Stimulated activated CD4-positive, alpha-beta T cell treated with anti-CD3 and anti-CD28 coated beads, TNF-alpha, amount 100 ng/mL, for 1 hour (primary cell): ENCODE results near the gene BRCA1.
"Not testable (repeated sequence)": the region's sequence is repeated elsewhere in the genome, so short reads cannot be mapped to it uniquely, and the experiment has no call there.

Experiments
- DNase-seq, 3 donors: peaks; one replicate each; pipeline ENCODE4 v3.0.0-alpha.2; 2020; ENCODE audit warnings: low read depth in 3 of 3, low spot score in 1 of 3

BRCA1 gene

DNA sequence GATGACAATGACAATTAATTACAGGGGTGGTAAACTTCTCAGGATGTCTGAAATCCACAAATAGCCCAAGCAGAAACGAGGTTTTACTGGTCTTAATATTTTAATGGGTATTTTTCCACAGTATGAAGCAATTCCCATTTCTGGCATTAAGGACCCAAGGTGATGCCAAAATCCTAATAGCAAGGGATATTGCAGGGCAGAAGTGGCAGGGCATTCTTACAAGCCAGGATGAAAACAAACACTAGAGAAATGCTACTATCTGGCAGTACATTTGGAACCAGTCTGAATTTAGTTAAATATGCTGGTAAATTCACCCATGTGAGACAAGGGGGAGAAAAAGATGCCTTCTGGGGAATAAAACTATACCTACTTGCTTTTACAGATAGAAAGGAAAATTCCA lies 54.9 kb downstream of the BRCA1 start:
- no peak for DNase-seq

DNA sequence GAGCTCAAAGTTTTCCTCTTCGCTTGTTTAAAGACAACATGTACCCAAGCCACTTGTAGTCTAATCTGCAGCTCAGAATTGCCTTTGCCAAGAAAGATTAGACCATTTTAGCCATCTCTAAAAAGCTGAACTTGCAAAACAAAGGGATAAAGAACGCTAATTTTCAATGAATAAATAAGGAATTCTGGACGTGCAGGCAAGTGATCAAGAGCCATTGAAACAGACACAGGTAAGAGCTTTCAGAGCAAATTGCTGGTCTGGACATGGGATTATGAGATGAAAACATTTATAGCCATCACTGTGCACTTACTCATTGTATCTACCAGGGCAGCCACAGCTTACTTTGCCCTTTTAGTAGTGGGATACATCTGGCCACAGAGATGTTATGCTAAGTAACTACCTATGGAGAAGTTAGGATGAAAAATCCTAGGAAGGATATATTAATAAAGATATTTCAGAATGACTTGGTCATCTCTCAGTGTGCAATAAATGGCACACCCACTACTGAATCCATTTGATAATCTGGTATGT lies 55.7 kb downstream of the BRCA1 start:
- DNase-seq, result no peak

DNA sequence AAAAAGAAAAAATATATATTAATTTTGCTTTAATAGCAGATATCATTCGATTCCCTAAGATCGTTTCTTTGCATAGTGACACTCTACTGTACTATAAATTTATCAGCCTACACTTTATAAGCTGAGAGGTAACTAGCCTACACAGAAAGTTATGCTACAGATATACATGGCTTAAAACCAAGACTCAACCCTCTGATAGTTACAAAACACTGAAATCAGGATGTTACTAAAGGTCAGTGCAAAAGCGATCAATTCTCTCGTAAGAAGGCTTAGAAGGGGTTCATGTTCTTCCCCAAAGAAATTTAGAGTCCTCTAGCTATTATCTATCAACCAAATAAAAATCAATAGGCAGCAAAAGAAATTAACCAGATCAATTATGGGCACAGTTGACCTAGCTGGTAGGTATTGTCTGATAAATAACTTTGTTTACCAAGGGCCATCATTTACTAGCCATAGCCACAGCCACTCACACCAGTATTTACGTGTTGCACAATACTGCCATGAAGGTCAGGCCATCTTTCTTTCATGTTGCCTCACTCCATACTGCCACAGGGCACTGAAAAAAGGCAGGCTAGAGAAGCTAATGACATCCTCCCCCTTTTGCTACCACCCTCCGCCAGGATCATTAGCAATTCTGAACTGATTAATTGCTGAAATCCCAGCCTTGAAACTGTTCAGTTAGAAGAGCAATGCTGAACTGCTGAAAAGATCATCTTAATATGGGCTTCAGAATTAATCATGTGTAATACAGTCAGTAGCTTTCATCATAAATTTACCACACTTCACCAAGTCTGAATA lies 56.4 kb downstream of the BRCA1 start:
- DNase-seq, result no peak

DNA sequence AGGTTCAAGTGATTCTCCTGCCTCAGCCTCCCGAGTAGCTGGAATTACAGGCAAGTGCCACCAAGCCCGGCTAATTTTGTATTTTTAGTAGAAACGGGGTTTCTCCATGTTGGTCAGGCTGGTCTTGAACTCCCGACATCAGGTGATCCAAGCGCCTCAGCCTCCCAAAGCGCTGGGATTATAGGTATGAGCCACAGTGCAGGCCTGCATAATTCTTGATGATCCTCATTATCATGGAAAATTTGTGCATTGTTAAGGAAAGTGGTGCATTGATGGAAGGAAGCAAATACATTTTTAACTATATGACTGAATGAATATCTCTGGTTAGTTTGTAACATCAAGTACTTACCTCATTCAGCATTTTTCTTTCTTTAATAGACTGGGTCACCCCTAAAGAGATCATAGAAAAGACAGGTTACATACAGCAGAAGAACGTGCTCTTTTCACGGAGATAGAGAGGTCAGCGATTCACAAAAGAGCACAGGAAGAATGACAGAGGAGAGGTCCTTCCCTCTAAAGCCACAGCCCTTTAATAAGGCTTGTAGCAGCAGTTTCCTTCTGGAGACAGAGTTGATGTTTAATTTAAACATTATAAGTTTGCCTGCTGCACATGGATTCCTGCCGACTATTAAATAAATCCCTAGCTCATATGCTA lies 62.1 kb downstream of the BRCA1 start:
- no peak for DNase-seq

DNA sequence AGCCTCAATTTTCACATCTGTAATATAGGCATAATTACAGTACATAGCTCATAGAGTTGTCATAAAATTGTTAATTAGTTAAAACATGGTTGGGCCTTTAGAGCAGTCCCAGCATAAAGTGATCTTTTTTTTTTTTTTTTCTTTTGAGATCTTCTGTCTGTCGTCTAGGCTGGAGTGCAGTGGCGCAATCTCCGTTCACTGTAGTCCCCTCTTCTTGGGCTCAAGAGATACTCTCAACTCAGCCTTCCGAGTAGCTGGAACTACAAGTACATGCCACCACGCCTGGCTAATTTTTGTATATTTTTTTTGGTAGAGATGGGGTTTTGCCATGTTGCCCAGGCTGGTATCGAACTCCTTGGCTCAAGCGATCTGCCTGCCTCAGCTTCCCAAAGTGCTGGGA lies 69.1 kb downstream of the BRCA1 start:
- no peak for DNase-seq

DNA sequence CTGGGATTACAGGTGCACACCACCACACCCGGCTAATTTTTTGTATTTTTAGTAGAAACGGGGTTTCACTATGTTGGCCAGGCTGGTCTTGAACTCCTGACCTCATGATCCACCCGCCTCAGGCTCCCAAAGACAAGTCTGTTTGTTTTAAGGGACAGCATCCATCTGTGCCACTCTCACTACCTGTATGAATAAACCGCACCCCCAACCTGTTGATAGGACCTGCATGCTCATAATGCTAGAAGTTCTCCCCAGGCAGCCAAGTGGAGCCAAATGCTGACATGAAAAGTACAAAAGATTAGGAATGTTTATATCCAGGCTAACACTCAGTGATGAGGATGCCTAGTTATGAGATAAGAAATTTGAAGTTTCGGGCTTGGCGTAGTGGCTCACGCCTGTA lies 72.2 kb downstream of the BRCA1 start:
- not testable (repeated sequence) for DNase-seq

DNA sequence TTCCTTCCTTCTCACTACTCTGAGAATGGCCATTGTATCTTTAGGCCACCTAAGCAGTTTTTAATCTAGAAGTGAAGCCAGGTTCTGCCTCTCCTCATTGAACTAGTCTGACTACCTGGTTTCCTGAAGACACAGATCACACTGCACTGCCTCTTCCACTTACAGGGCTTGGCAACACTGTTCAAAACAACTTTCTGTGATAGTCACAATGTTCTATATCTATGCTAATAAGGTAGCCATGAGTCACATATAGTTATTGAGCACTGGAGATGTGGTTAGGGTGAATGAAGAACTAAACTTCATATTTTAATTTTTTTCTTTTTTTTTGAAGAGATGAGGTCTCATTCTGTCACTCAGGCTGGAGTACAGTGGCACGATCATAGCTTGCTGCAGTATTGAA lies 73.2 kb downstream of the BRCA1 start:
- DNase-seq, result no peak

DNA sequence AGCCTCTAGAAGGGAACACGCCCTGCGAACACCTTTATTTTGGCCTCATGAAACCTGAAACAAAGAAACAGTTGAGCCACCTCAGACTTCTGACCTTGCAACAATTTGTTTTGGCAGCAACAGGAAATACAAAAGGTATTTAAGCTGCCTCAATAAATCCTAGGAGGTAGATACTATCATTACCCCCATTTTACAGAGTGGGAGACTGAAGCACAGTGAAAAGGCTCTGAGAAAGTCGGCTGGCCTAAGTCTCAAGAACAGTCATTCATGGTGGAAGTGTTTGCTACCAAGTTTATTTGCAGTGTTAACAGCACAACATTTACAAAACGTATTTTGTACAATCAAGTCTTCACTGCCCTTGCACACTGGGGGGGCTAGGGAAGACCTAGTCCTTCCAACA lies 81.1 kb downstream of the BRCA1 start:
- DNase-seq, result no peak

DNA sequence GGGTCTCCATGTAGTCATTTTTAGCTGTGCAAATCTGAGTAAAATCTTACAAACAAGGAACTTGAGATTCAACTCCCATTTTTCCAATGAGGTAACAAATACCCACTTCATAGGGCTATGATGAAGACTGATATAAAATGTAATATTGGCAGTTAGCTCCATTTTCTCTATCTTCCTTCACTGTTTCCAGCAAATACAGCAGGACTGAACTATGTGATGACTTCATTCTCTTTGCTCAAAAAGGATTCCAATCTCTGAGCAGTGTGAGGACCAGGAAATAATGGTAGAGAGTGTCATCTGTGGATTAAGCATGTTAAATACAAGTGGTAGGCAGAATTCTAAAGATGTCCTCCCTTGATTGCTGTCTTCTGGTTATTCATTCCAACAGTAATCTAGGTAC lies 81.9 kb downstream of the BRCA1 start:
- no peak for DNase-seq

DNA sequence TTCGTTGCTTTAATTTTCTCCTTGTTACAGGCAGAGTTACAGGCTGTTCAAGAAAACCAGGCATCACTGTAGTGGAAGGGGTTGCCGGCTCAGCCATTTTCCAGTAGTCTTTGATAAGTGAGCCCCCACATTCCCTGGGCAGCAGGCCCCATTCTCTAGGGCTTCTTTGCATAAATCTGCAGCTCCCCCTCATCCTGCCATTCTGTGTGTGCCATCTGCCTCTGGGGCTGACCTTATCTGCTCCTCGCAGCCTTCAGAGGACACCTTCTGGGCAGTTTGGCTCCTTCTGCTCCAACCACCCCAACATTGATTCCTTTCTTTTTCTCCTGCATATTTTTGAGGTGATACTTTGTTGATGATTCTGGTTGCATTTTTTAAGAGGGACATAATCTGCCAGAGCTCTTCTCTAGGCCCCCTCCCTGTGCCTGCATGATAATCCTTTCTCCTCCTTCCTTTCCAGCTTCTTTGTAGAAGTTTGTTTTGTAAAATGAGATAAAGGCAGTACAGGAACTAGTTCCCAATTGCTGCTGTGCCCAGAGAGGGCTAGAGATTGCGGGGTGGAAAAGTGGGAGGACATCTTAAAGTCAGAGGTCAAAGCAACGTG lies 83.0 kb downstream of the BRCA1 start:
- DNase-seq, result no peak

DNA sequence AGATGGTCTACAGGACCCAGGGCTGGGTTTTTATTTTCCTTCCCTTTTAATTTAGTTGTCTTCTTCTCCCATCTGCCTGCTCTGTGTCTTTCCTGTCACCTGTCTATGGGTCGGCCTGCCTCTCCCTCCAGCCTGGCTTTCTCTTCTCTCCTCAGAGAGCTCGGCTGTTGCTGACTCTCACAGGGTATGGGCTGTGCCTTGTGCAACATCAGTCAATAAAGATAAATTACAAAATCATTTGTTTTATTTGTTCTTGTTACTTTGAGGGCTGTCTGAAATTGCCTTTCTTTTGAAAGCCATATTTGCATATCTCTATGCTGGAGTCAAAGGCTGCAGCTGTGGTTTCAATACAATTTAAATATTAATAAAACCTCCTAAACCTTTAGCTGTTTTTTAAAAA lies 84.5 kb downstream of the BRCA1 start:
- DNase-seq, result no peak

DNA sequence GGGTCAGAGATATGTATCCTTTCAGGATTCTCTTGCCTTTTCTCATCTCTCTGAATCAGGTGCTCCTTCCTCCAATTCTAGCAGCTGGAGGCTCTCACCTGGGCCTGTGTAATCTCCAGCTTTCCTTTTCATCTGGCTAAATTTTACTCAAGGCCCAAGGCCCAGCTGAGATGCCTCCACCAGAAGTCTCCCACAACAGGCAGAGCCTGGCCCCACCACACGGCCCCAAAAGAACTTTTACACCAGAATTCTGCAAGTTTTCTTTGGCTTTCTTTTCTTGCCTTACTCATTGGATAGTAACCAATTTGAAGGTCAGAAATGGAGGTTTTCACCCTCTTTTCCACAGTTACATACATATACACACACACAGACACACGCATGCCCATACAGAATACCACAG lies 85.5 kb downstream of the BRCA1 start:
- DNase-seq, result no peak

DNA sequence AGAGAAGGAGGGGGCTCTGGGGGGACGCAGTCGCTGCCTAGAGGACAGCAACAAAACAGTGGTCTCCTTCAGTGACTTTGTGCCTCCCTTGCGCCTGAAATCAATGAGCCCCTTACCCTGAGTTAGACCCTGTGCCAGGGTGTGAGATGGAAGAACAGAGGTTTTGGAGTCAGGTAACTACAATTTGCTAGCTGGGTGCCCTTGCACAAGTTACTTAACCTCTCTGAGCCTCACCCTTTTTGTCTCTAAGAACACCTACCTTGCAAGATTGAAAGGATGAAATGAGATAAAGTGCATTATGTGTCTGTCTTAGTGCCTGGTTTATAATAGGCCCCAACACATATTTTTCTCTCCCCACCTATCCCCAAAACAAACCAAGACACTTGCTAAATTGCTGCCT lies 90.3 kb downstream of the BRCA1 start:
- no peak for DNase-seq

DNA sequence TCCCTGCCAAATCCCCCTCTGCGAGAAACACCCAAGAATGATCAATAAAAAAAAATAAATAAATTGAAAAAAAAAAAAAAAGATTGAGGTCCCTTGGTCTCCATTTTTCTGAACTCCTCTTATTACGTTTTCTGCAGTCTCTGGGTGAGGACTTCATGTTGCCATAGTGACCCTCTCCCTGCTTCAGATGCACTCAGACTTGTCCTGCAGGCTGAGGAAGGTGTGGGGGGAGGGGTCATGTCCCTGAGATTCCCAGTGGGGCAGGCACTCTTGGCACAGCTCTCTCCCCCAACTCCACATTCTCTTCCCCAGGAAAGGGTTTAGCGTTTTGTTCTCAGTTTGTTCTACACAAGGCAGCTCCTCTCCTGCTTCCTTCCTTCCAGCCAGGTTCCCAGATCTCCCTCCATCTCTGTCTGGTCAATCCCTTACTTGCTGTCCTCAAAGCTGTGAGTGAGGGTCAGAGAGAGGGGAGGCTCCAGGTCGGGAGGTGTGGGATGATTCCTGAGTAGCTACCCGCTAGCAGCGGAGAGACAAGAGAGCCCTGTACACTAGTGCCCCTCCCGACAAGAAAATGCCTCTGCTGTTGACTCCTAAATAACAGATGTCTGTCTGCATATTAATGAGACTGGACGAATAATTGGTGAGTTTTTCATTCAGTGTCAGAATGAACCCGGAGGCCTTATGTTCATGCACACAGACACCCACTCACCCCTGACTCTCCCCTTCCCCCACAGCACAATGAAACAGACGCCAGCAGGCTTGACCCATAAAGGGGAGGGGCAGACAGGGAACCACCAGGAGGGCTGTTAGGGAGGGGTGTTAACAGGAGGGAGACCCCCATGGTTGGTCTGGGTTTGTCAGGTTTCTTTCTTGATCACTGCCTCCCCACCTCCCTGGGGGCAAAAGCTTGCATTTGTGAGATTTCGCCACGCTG lies 90.9 kb downstream of the BRCA1 start:
- no peak for DNase-seq

DNA sequence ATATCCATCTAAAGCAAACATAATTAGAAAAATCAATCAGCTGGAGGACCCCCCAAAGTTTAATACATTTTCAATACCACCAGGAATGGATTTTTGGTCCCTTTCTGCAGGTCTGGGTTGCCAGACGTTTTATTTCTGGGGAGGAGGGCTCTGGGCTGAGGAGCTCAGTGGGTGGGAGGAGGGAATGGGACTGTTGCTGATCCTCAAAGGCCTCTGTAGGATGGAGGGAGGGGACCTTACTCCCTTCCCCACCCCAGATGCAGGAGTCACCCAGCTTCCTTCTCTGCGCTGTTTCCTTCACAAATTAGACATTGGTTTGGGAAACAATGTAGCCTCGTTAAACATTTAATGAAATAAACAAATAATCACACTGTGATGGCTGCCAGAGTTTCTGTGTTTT lies 93.5 kb downstream of the BRCA1 start:
- no peak for DNase-seq

DNA sequence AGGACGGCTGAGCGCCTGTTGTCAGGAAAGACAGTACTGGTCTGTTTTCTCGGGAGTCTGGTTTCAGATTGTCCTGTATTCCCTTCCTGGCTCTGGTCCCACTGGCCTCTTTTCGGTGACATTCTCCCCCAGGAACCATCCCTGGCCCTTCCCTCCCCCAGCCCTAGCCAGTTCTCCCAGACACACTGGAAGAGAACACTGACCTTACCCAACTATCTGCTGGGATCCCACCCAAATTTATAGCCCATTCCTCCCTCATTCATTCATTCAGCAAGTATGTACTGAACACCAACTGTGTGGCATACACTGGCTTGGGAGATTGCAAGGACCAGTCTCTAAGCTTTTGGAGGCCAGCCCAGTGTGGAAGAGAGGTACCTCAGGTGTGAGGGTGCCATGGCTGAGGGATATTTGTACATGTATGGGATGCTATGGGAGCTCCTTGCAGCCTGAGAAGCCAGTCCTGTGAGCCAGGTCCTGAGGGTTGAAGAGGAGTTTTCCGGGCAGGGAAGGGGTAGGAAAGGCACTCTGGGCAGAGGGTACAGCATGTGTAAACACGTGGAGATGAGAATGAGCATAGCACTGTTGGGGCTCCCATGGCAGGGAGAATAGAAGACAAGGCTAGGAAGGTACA lies 94.9 kb downstream of the BRCA1 start:
- no peak for DNase-seq

DNA sequence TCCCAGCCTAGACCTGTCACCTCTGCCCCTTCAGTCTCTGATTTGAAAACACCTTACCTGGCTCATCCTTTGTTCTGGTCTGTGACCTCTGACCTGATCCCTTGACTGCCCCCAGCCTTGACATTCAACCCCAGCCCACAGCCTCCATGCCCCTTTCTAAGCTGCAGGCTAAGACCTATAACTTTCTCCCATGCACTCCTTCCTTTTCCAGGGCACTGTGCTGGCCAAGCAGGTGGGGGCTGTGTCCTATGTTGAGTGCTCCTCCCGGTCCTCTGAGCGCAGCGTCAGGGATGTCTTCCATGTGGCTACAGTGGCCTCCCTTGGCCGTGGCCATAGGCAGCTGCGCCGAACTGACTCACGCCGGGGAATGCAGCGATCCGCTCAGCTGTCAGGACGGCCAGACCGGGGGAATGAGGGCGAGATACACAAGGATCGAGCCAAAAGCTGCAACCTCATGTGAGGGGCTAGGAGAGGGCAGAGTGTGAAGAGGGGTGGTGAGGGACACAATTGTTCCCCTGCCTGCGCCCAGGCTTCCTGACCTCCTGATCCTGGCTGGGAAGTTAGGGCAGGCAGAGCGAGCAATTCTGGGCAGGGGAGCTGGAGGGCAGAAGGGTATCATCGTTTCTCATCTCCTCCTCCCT lies 96.8 kb downstream of the BRCA1 start:
- DNase-seq, result no peak

DNA sequence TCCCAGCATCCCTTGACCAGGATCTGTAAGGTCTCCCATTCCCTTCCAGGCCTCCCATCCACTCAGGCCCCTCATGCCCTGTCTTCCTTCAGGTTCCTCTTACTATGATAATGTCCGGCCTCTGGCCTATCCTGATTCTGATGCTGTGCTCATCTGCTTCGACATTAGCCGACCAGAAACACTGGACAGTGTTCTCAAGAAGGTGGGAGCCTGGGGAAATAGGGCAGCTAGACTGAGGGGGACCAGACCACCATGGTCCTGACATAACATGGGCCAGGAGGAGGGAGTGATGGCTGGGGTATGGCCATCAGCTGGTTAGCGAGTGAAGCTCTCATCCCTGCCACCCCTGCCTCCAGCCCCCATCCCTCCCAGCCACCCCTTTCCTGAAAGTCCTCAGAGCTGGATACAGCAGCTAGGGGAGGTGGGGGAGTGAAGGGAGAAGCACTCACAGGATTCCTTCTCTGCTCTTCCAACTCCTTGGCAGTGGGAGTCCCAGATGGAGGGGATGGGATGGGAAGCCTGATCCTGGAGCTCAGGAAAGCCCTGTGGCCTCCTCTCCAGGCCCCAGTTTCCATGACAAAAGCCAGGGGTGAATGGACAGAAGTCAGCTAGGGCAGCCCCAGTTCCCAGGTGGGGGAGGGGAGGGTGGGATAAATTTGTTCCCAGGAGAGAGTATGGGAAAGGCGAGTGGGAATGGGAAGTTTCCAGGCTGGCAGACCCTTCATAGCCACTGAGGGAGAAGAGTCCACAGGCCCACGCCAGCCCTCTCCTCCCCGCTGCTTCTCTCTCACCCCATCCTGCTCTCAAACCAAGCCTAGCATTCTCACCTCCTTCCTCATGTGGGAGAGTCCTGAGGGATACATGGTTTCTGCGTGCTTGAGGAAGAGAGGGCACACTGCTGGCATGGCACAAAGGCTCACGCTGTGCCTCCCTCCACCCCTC lies 97.8 kb downstream of the BRCA1 start:
- DNase-seq, result no peak

DNA sequence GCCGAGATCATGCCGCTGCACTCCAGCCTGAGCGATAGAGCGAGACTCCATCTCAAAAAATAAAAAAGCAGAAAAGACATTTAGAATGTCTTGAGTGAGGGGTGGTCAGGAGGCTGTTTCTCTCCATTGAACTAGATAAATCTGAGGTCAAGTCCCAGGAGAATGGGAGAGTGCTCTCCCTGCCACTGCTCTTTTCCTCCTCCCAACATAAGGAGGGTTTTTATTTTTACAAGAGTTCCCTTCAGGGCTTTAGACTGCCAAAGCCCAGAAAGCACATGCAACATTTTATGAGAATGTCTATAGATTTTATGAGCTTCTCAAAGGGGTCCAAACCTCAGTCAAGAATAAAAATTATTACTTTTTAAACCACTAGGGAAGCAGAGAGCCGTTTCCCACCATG lies 98.6 kb downstream of the BRCA1 start:
- DNase-seq, result no peak
